A673 (cell line): Measurements from ENCODE around the gene TEX22.

ENCODE experiments used
- CTCF ChIP-seq: fragments of 300-800, 200-600 bp; sonication (generic); conservative IDR thresholded peaks from 2 replicates; pipeline ENCODE4 v1.5.1; 2017; ENCODE audit warnings: low read depth, mild to moderate bottlenecking, antibody characterized with exemption, low read length, moderate library complexity, mixed read lengths
- EZH2 ChIP-seq: fragments of 200-600 bp; sonication (generic); IDR thresholded peaks from 2 replicates; pipeline ENCODE4 v1.6.1; 2017; ENCODE audit warnings: borderline replicate concordance, low read depth, mild to moderate bottlenecking, mixed read lengths, antibody characterized with exemption, low read length; ENCODE audit not compliant: poor library complexity, severe bottlenecking

DNA sequence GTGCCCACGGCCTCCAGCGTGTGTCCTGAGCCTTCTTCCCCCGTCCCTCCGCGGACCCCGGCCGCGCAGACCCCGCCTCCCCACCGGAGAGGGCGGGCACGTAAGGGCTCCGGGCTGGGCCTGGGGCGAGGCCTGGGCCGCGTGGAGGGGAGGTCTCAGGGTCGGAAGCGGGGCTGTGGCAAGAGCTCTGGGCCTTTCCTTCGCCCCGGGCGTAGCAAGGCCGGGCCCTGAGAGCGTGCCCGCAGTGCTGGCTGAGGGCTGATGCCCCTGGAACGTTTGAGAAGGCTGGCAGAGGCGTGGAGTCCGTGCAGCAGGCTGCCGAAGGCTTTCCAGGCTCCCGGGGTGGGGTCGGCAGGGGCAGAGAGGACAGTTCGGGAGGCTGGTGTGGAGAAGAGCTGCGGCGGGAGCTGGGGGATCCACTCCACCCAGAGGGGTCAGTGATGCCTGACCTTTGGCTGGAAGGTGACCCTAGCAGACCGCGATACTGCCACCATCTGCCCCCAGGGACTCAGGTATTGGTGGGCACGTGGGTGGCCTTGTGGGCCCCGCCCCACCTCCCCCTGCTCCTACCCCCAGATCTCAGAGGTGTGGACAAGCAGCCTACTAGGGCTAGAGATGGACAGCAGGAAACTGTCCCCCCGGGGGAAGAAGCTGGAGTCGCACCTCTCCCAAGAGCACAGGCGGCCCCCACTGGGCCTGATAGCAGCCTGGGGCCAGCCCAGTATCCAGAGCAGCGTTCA, 558 bp downstream of the TEX22 start:
- TF ChIP-seq CTCF = no peak
- no peak for TF ChIP-seq EZH2
